NCI-H128 (cell line): ENCODE measurements around the gene TICAM2.

ENCODE experiments used
- DNase-seq: peaks from one replicate; lab custom pipeline; 2025; ENCODE audit not compliant: unreplicated experiment; lab: John Stamatoyannopoulos, UW

The TICAM2 gene

GRCh38 chr5:115611873-115612272 lies 9.6 kb upstream of the TICAM2 start:
- DNase-seq = no peak

- DNase-seq = no peak
Measured at GRCh38 chr5:115607935-115608334, 5.7 kb upstream of the TICAM2 start.

- no peak for DNase-seq
Measured at GRCh38 chr5:115605436-115605835, 3.2 kb upstream of the TICAM2 start.

- no peak for DNase-seq
Measured at GRCh38 chr5:115602591-115603125, 379 bp upstream of the TICAM2 start.

- DNase-seq = no peak
Measured at GRCh38 chr5:115600766-115601165, 1.5 kb downstream of the TICAM2 start.

GRCh38 chr5:115599924-115600323 lies 2.4 kb downstream of the TICAM2 start:
- DNase-seq = no peak

GRCh38 chr5:115599502-115599901 lies 2.8 kb downstream of the TICAM2 start:
- no peak for DNase-seq

GRCh38 chr5:115594128-115595047 lies 7.9 kb downstream of the TICAM2 start:
- no peak for DNase-seq

- no peak for DNase-seq
Measured at GRCh38 chr5:115589043-115589442, 13.2 kb downstream of the TICAM2 start.

GRCh38 chr5:115588640-115589039 lies 13.6 kb downstream of the TICAM2 start:
- DNase-seq = no peak

- no peak for DNase-seq
Measured at GRCh38 chr5:115586525-115587146, 15.6 kb downstream of the TICAM2 start.

- DNase-seq = no peak
Measured at GRCh38 chr5:115585265-115585664, 17.0 kb downstream of the TICAM2 start.

GRCh38 chr5:115584501-115584900 lies 17.8 kb downstream of the TICAM2 start:
- no peak for DNase-seq

- DNase-seq = no peak
Measured at GRCh38 chr5:115583474-115583873, 18.8 kb downstream of the TICAM2 start.

- DNase-seq = no peak
Measured at GRCh38 chr5:115580941-115581340, 21.3 kb downstream of the TICAM2 start.

- DNase-seq = no peak
Measured at GRCh38 chr5:115579747-115580173, 22.5 kb downstream of the TICAM2 start.

- no peak for DNase-seq
Measured at GRCh38 chr5:115579216-115579615, 23.1 kb downstream of the TICAM2 start.

- DNase-seq = no peak
Measured at GRCh38 chr5:115578657-115579056, 23.6 kb downstream of the TICAM2 start.

- DNase-seq = no peak
Measured at GRCh38 chr5:115577741-115578140, 24.5 kb downstream of the TICAM2 start.

GRCh38 chr5:115577329-115577728 lies 24.9 kb downstream of the TICAM2 start:
- DNase-seq = no peak

GRCh38 chr5:115575167-115576070 lies 26.9 kb downstream of the TICAM2 start:
- DNase-seq = no peak
